NB4 (cell line): ENCODE results near the gene QRICH1.
A peak's percentile ranks its signal among the peaks of the same experiment; 100 is the strongest.

Experiments
- DNase-seq: peaks from one replicate; pipeline ENCODE4 v3.0.0; 2010; ENCODE audit warnings: low read depth
- H3K4me3 ChIP-seq: one replicate; pipeline ENCODE4 v1.5.1; 2011; ENCODE audit warnings: mild to moderate bottlenecking, low read depth, low read length, moderate library complexity
- CTCF ChIP-seq: IDR thresholded peaks from one replicate; pipeline ENCODE4 v1.5.1; 2012; ENCODE audit warnings: low read depth, low read length
- MYC ChIP-seq: IDR thresholded peaks from 2 replicates; pipeline ENCODE4 v1.6.1; 2011; ENCODE audit warnings: low read depth, low read length
- POLR2A ChIP-seq: IDR thresholded peaks from 2 replicates; pipeline ENCODE4 v1.6.1; 2011; ENCODE audit warnings: mild to moderate bottlenecking; ENCODE audit not compliant: insufficient read length; ENCODE audit errors: extremely low read depth
- TF ChIP-seq, protein P1 (sequence below): IDR thresholded peaks from 2 replicates; pipeline ENCODE4 v1.6.1; 2011; ENCODE audit warnings: low read depth, low read length

QRICH1 gene

GRCh38 chr3:49015765-49016164 is 78.1 kb downstream of the QRICH1 start:
- no peak overlapping the region for H3K4me3 ChIP-seq
- TF ChIP-seq, protein P1, sequence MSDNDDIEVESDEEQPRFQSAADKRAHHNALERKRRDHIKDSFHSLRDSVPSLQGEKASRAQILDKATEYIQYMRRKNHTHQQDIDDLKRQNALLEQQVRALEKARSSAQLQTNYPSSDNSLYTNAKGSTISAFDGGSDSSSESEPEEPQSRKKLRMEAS = no peak
- no peak for TF ChIP-seq CTCF
- TF ChIP-seq MYC = no peak
- TF ChIP-seq POLR2A = no peak

DNA sequence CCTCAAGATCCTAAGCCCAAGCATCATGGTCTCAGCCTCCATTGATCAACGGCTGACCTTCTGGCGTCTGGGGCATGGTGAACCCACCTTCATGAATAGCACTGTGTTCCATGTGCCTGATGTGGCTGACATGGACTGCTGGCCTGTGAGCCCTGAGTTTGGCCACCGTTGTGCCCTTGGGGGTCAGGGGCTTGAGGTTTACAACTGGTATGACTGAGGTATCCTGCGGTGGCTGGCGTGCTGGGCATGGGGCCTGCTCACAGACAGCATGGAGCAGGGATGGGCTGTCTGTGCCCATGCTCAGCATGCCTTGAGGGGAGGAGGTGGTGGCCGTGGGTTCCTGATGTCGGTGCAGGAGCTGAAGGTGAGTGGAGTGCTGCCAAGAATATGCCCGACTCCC is 78.8 kb downstream of the QRICH1 start:
- TF ChIP-seq POLR2A (no peak), MYC (no peak), CTCF (no peak)
- TF ChIP-seq, protein P1 = no peak
- DNase-seq = no peak
- H3K4me3 ChIP-seq = no peak overlapping the region

More at GRCh38 chr3:49015765-49016164, 78.1 kb downstream of the QRICH1 start:
- DNase-seq = no peak

DNA sequence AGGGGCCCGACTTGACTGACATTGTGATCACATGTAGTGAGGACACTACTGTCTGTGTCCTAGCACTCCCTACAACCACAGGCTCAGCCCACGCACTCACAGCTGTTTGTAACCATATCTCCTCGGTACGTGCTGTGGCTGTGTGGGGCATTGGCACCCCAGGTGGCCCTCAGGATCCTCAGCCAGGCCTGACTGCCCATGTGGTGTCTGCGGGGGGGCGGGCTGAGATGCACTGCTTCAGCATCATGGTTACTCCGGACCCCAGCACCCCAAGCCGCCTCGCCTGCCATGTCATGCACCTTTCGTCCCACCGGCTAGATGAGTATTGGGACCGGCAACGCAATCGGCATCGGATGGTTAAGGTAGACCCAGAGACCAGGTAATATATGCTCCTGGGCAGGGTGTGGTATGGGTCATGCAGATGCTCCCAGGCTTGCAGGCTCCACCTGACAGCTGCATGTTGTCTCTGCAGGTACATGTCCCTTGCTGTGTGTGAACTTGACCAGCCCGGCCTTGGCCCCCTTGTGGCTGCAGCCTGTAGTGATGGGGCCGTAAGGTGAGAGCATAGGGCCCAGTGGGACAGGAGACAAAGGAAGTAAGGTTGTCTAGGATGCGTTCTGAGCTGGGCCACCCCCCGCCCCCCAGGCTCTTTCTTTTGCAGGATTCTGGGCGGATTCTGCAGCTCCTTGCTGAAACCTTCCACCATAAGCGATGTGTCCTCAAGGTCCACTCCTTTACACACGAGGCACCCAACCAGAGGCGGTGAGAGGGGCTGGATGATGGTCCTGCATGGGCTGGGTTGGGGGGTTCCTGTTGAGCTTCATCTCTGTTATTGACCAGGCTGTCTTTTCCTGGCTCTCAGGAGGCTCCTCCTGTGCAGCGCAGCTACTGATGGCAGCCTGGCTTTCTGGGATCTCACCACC is 79.9 kb downstream of the QRICH1 start:
- H3K4me3 ChIP-seq = no peak overlapping the region
- peak; percentile 77 for TF ChIP-seq CTCF
- TF ChIP-seq, protein P1 = no peak
- TF ChIP-seq POLR2A = no peak
- no peak for TF ChIP-seq MYC
- peak; percentile 66 for DNase-seq

GRCh38 chr3:49013113-49013737 is 80.6 kb downstream of the QRICH1 start:
- TF ChIP-seq POLR2A = no peak
- no peak for TF ChIP-seq MYC
- TF ChIP-seq, protein P1 = no peak
- TF ChIP-seq CTCF = no peak
- H3K4me3 ChIP-seq = no peak overlapping the region
- DNase-seq = no peak

- H3K4me3 ChIP-seq = no peak overlapping the region
- TF ChIP-seq MYC = no peak
- TF ChIP-seq CTCF = no peak
- TF ChIP-seq, protein P1 = no peak
- TF ChIP-seq POLR2A = no peak
- no peak for DNase-seq
These were observed 81.3 kb downstream of the QRICH1 start for GRCh38 chr3:49012441-49013017.
